B cell (primary cell): ENCODE measurements around the gene DEAF1. TPM values are rescaled to one million over a fixed set of nuclear protein-coding genes. Genes with fewer than 3 reads are reported as not detected.

Experiments
- ATAC-seq: fragments of 200-7000 bp; cut with Tn5 transposase; one replicate; pipeline ENCODE4 v1.10.0; 2021; ENCODE audit warnings: low read depth, mild to moderate bottlenecking, moderate number of reproducible peaks, moderate library complexity
- CTCF ChIA-PET: fragments of 350-600 bp; sonication (Branson Sonifier 250); formaldehyde crosslinking; loops from one replicate; lab custom pipeline; 2021; ENCODE audit warnings: antibody characterized with exemption, inconsistent platforms; lab: Charles Lee
- POLR2A ChIA-PET: fragments of 350-600 bp; sonication (Branson Sonifier 250); formaldehyde crosslinking; loops from one replicate; lab custom pipeline; 2021; ENCODE audit warnings: antibody characterized with exemption; lab: Charles Lee
- DNase-seq: peaks from one replicate; pipeline ENCODE4 v3.0.0; 2013
- H2AFZ ChIP-seq: 2 replicates; pipeline ENCODE4 v1.6.1; 2012; ENCODE audit warnings: mild to moderate bottlenecking, low read depth, low read length; ENCODE audit not compliant: insufficient read depth, poor library complexity, severe bottlenecking
- H3K27ac ChIP-seq, 2 donors: 1 replicate in 1 of 2; 2 replicates in 1 of 2; pipeline ENCODE4 v1.5.1; 2012 to 2013; ENCODE audit warnings: low read length in 2 of 2, mild to moderate bottlenecking in 2 of 2, moderate library complexity in 1 of 2
- H3K27me3 ChIP-seq, 4 experiments: fragments of 200-600 bp in 1 of 4; sonication (generic) in 1 of 4; replicated peaks in 1 of 4; 1 replicate in 2 of 4; 2 replicates in 2 of 4; pipeline versions ENCODE4 v1.6.1 to v1.7.0; 2013 to 2016; ENCODE audit warnings: low read length in 3 of 4, mild to moderate bottlenecking in 2 of 4, mixed read lengths in 1 of 4, moderate library complexity in 1 of 4; ENCODE audit not compliant: insufficient read depth in 4 of 4, control insufficient read depth in 3 of 4; ENCODE audit errors: control extremely low read depth in 1 of 4
- H3K36me3 ChIP-seq, 2 experiments: replicated peaks in 1 of 2; 1 replicate in 1 of 2; 2 replicates in 1 of 2; pipeline versions ENCODE4 v1.6.1 to v1.7.1; 2013; ENCODE audit warnings: low read length in 1 of 2; ENCODE audit not compliant: insufficient read depth in 2 of 2, control insufficient read depth in 1 of 2; ENCODE audit errors: control extremely low read depth in 1 of 2, extremely low read depth in 1 of 2
- H3K4me1 ChIP-seq, 2 donors: fragments of 200-600 bp in 1 of 2; sonication (generic) in 1 of 2; 1 replicate in 1 of 2; 2 replicates in 1 of 2; pipeline versions ENCODE4 v1.5.1 to v1.6.1; 2013 to 2017; ENCODE audit warnings: low read length in 2 of 2; ENCODE audit not compliant: control insufficient read depth in 2 of 2, insufficient read depth in 2 of 2
- H3K4me2 ChIP-seq: replicated peaks from 2 replicates; pipeline ENCODE3; 2012; ENCODE audit warnings: mild to moderate bottlenecking, low read depth, low read length; ENCODE audit not compliant: poor library complexity, severe bottlenecking
- H3K4me3 ChIP-seq, 5 experiments: fragments of 200-600 bp in 1 of 5; sonication (generic) in 1 of 5; 1 replicate in 3 of 5; 2 replicates in 2 of 5; pipeline versions ENCODE4 v1.5.1 to v1.7.0; 2011 to 2016; ENCODE audit warnings: low read length in 4 of 5, mild to moderate bottlenecking in 4 of 5, low read depth in 2 of 5, control low read depth in 1 of 5, moderate library complexity in 1 of 5; ENCODE audit not compliant: insufficient read depth in 1 of 5; ENCODE audit errors: control extremely low read depth in 1 of 5, extremely low read depth in 1 of 5
- H3K79me2 ChIP-seq: fragments of 200-600 bp; sonication (generic); one replicate; pipeline ENCODE4 v1.6.0; 2016; ENCODE audit warnings: low read length; ENCODE audit not compliant: control insufficient read depth, insufficient read depth
- H3K9ac ChIP-seq: fragments of 200-600 bp; sonication (generic); 2 replicates; pipeline ENCODE4 v1.6.1; 2017; ENCODE audit warnings: mild to moderate bottlenecking, low read length, moderate library complexity
- H3K9me3 ChIP-seq, 3 donors: one replicate each; pipeline versions ENCODE4 v1.6.1 to v1.7.1; 2013; ENCODE audit warnings: low read length in 2 of 3; ENCODE audit not compliant: control insufficient read depth in 2 of 3, insufficient read depth in 1 of 3; ENCODE audit errors: control extremely low read depth in 1 of 3
- H4K20me1 ChIP-seq: 2 replicates; pipeline ENCODE4 v1.6.0; 2012; ENCODE audit warnings: mild to moderate bottlenecking, low read length; ENCODE audit not compliant: insufficient read depth, control insufficient read depth, poor library complexity, severe bottlenecking
- H3K27ac Mint-ChIP-seq: one replicate; pipeline ENCODE4 v1.8.0; 2021; ENCODE audit warnings: mixed read lengths
- H3K27me3 Mint-ChIP-seq: one replicate; pipeline ENCODE4 v1.8.0; 2021; ENCODE audit warnings: mixed read lengths
- H3K4me1 Mint-ChIP-seq: one replicate; pipeline ENCODE4 v1.8.0; 2021; ENCODE audit warnings: mixed read lengths
- H3K4me3 Mint-ChIP-seq: one replicate; pipeline ENCODE4 v1.8.0; 2021; ENCODE audit warnings: mixed read lengths
- H3K9me3 Mint-ChIP-seq: one replicate; pipeline ENCODE4 v1.8.0; 2022; ENCODE audit warnings: mixed read lengths; ENCODE audit not compliant: insufficient read depth
- CTCF ChIP-seq: fragments of 200-600 bp; IDR thresholded peaks from one replicate; pipeline ENCODE4 v1.8.0; 2022; ENCODE audit warnings: antibody characterized with exemption, mild to moderate bottlenecking
- EZH2 ChIP-seq: IDR thresholded peaks from 2 replicates; pipeline ENCODE4 v1.6.1; 2012; ENCODE audit warnings: borderline replicate concordance, low read depth, mild to moderate bottlenecking, moderate library complexity, low read length; ENCODE audit not compliant: insufficient read depth, poor library complexity, severe bottlenecking
- WGBS: methylation state at CpG from one replicate; pipeline ENCODE4 v1.1.5; 2013; ENCODE audit warnings: missing lambda C conversion rate; ENCODE audit not compliant: insufficient coverage; 5-methylcytosine and 5-hydroxymethylcytosine counted together
- intact Hi-C: fragments of 100-400 bp; cut with micrococcal nuclease; formaldehyde crosslinking; loops from one replicate; pipeline ENCODE4 v1.10.0; 2022
- polyA plus RNA-seq: library from polyadenylated mRNA; depleted of rRNA; stranded (reverse); fragments of >200 nt; gene quantifications from 2 replicates; pipeline ENCODE4 v1.2.3, GENCODE V29; 2012
- total RNA-seq, 2 donors: library from RNA; stranded (reverse); fragments of 120-200 nt in 1 of 2; gene quantifications; 1 replicate in 1 of 2; 2 replicates in 1 of 2; pipeline versions ENCODE4 v1.2.3 to v1.2.4, GENCODE V29; 2013 to 2022

The DEAF1 gene
- total and polyA plus RNA-seq, 2 donors (not counting 1 experiment from before 2014, with no cell fraction given): 31.8 to 53.6 TPM

- DNase-seq (no peak), ATAC-seq (no peak)
- H3K4me1 ChIP-seq: no peaks in the 10 kb centered on the region
- H3K27me3 Mint-ChIP-seq: no peaks in the 10 kb centered on the region
- no peak overlapping the region for H3K4me3 ChIP-seq
- H2AFZ ChIP-seq: no peak overlapping the region
- no peak for TF ChIP-seq CTCF
- no peak for TF ChIP-seq EZH2
- no peaks in the 10 kb centered on the region for H3K27me3 ChIP-seq
- POLR2A ChIA-PET: interaction anchor here (0.6 kb wide), 1 partner anchor 211 kb away, joined by 5 read pairs; no protein-coding TSS in a partner anchor
- H3K9me3 Mint-ChIP-seq: no peaks in the 10 kb centered on the region
- 91% methylated on average over 15 of the region's 16 CpGs for WGBS
- no peak overlapping the region for H3K9ac ChIP-seq
- no peak overlapping the region for H3K4me3 Mint-ChIP-seq
- H3K4me2 ChIP-seq: peak overlapping the region; percentile 8
- H3K9me3 ChIP-seq: no peaks in the 10 kb centered on the region
- H3K27ac ChIP-seq: no peak overlapping the region
- peaks cover 15% of the 10 kb centered on the region for H4K20me1 ChIP-seq
- peaks cover 22% of the 10 kb centered on the region for H3K79me2 ChIP-seq
- H3K36me3 ChIP-seq: peaks cover 0 to 18% of the 10 kb centered on the region in 2 experiments
- intact Hi-C loops: no loop called here
- peaks cover 3% of the 10 kb centered on the region for H3K4me1 Mint-ChIP-seq
- CTCF ChIA-PET: interaction anchor here (0.7 to 8.7 kb wide), 2 partner anchors 65 to 117 kb away, joined by 3 to 104 read pairs; no protein-coding TSS in a partner anchor
- no peak overlapping the region for H3K27ac Mint-ChIP-seq
Measured at GRCh38 chr11:659532-660085, 35.4 kb downstream of the DEAF1 start.

- DNase-seq: no peak
- H3K79me2 ChIP-seq: peaks cover 22% of the 10 kb centered on the region
- H4K20me1 ChIP-seq: peaks cover 15% of the 10 kb centered on the region
- H3K4me2 ChIP-seq: no peak overlapping the region
- WGBS: 94% methylated on average over 11 of the region's 14 CpGs
- no peaks in the 10 kb centered on the region for H3K4me1 ChIP-seq
- H2AFZ ChIP-seq: no peak overlapping the region
- TF ChIP-seq CTCF (no peak), EZH2 (no peak)
- CTCF ChIA-PET: no interaction called here
- H3K9ac ChIP-seq: no peak overlapping the region
- no peaks in the 10 kb centered on the region for H3K27me3 ChIP-seq
- no peak overlapping the region for H3K27ac ChIP-seq
- H3K27me3 Mint-ChIP-seq: no peaks in the 10 kb centered on the region
- intact Hi-C loops: no loop called here
- H3K27ac Mint-ChIP-seq: no peak overlapping the region
- no peaks in the 10 kb centered on the region for H3K9me3 ChIP-seq
- no peak for ATAC-seq
- no peak overlapping the region for H3K4me3 Mint-ChIP-seq
- H3K4me1 Mint-ChIP-seq: peaks cover 3% of the 10 kb centered on the region
- H3K9me3 Mint-ChIP-seq: no peaks in the 10 kb centered on the region
- peaks cover 0 to 18% of the 10 kb centered on the region in 2 experiments for H3K36me3 ChIP-seq
- no peak overlapping the region for H3K4me3 ChIP-seq
- POLR2A ChIA-PET: no interaction called here
Measured at GRCh38 chr11:657691-658126, 37.3 kb downstream of the DEAF1 start.
